Measurements from ENCODE around the gene PSME2. TPM values are rescaled to one million over a fixed set of nuclear protein-coding genes. Genes with fewer than 3 reads are reported as not detected.

Gene PSME2
- total and polyA plus RNA-seq, 2 of the 13 experiments (the other 11 are each of a cell fraction or from before 2014, with no cell fraction given) = 332 to 716 TPM

GRCh38 chr14:24135834-24136683 is 10.4 kb downstream of the PSME2 start, which contains the start of gene PSME1 (continued):
- TF ChIP-seq ZNF580 (CRISPR knock-in tag; IDR thresholded peaks at IDR 0.05; ENCODE audit: borderline replicate concordance, low read depth) (no peak), RXRB (CRISPR knock-in tag; IDR thresholded peaks at IDR 0.05; ENCODE audit: borderline replicate concordance) (peak; percentile 59; the same call in 1 of the 2 replicates), ZMYM3 (CRISPR knock-in tag; IDR thresholded peaks at IDR 0.05) (no peak), SNAPC4 (CRISPR knock-in tag; IDR thresholded peaks at IDR 0.05) (0 out of 2 replicates have a peak, but pooled peaks have one; percentile 77), SKI (IDR thresholded peaks at IDR 0.05; ENCODE audit: partially characterized antibody) (no peak), ZBTB34 (CRISPR knock-in tag; IDR thresholded peaks at IDR 0.05) (no peak), ZBTB14 (CRISPR knock-in tag; IDR thresholded peaks at IDR 0.05) (peak; percentile 62), ARHGAP35 (CRISPR knock-in tag; IDR thresholded peaks at IDR 0.05; ENCODE audit: borderline replicate concordance) (peak; percentile 95), HOXD1 (CRISPR knock-in tag; IDR thresholded peaks at IDR 0.05) (peak; percentile 21; the same call in 1 of the 2 replicates), SMARCE1 (IDR thresholded peaks at IDR 0.05; ENCODE audit: borderline replicate concordance) (no peak), ZNF891 (CRISPR knock-in tag; IDR thresholded peaks at IDR 0.05) (no peak), ZNF589 (CRISPR knock-in tag; conservative IDR thresholded peaks at IDR 0.05) (no peak), KDM5B (CRISPR knock-in tag; IDR thresholded peaks at IDR 0.05; ENCODE audit: borderline replicate concordance) (peak; percentile 95), KAT8 (CRISPR knock-in tag; IDR thresholded peaks at IDR 0.05) (peak; percentile 89)
